GM15510 (cell line): ENCODE results near the gene SOX1.

ENCODE experiments used
- POLR2A ChIP-seq: IDR thresholded peaks from 3 replicates; pipeline ENCODE4 v1.6.1; 2011; ENCODE audit warnings: borderline replicate concordance; ENCODE audit not compliant: insufficient read length; ENCODE audit errors: extremely low read depth

Gene SOX1

GRCh38 chr13:112106478-112107141 is 39.7 kb downstream of the SOX1 start:
- TF ChIP-seq POLR2A: no peak

GRCh38 chr13:112107289-112107688 is 40.3 kb downstream of the SOX1 start:
- TF ChIP-seq POLR2A: no peak

DNA sequence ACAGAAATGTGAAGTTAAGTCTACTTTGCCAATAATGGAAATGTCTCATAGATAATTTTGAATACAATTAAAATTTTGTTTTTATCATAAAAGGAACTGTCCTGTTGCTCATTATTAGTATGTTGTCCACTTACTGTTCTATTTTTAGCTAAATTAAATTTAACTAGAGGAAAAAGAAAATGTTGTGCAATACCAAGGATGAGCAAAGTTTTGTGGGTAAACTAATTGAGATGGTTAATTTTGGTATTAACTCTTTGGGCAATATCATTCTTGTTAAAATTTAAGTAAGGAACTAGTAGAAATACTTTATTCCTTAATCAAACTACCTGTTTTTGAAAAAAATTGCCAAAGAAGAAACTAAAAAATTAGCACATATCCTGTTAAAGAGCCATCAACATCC is 43.5 kb downstream of the SOX1 start:
- TF ChIP-seq POLR2A: no peak

GRCh38 chr13:112111239-112111857 is 44.4 kb downstream of the SOX1 start:
- no peak for TF ChIP-seq POLR2A

DNA sequence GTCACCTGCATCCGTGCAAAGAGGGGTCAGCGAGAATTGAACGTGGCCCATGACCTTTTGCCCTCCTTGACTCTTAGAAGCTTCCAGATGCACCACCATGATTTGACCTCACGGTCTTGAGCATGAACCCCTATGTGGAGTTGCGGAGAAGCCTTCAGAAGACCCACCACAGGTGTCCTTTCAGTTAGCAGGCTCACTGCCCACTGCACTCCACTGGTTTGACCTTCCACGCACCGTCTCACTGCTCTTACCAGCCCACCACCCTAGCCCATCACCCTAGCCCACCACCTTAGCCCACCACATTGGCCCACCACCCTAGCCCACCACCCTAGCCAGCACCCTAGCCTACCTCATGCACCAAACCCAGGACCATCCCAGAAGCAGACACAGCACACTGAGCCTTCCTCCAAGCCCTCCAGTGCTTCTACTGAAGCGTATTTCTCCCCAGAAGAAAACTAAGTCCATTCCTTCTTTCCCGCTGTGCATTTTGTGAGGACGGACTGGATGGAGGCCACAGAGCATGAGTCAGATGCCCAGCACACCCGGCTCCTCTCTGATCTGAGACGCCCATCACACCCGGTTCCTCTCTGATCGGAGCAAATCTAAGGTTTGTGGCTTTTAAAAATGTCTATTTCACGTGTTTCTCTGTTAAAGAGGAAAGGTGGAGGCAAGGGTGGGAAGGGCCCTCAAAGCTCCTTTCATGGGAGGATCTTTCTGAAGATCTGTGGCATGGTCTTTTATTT is 45.8 kb downstream of the SOX1 start:
- TF ChIP-seq POLR2A: no peak

- no peak for TF ChIP-seq POLR2A
Measured at GRCh38 chr13:112113348-112113747, 46.4 kb downstream of the SOX1 start.

DNA sequence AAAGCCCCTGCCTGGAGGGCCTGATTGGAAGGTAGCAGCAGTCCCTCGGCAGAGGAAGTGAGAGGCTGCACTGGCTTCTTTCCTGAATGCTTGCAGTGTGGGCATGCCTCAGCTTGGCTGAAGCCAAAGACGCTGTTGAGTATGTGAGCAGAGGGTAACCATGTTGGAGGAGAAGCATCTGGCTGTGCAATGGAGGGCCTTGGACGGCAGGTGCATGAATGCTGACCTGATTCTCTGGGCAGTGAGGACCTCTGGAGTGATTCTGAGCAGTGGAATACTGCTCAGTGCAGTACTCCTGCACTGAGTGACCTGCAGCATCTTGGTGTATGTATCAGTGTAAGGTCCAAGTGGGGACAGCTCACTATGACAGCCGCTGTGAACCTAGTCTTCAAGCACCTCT is 46.9 kb downstream of the SOX1 start:
- no peak for TF ChIP-seq POLR2A

GRCh38 chr13:112114391-112114790 is 47.4 kb downstream of the SOX1 start:
- no peak for TF ChIP-seq POLR2A

DNA sequence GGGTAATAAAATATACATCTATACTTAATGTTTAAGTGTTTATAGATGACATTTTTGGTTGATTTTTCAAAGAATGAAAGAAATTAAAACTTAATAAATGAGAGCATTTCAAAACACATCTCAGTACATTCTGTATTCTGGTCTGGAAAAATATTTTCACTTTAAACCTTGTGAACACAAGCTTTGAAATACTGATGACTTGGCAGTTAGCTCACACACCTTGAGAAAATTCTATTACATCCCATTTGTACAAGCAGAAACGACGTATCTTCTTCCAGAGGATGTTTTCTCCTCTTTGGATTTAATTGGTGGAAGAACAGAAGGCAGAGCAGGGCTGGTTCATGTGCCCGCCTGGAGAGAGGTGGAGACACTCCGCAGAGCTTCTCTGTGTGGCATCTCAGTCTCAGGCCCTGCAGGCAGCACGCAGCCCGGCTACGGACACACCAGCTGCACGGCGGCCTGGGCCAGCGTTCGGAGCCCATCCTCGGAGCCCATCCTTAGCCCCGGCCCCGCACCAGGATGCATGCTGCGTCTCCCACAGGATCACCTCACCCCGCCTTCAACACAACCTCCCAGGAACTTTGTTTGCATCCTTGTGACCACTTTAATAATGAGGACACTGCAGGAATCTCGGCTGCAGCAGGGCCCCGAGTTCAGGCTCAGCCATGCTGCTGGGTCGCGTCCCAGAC is 48.6 kb downstream of the SOX1 start:
- TF ChIP-seq POLR2A: no peak

DNA sequence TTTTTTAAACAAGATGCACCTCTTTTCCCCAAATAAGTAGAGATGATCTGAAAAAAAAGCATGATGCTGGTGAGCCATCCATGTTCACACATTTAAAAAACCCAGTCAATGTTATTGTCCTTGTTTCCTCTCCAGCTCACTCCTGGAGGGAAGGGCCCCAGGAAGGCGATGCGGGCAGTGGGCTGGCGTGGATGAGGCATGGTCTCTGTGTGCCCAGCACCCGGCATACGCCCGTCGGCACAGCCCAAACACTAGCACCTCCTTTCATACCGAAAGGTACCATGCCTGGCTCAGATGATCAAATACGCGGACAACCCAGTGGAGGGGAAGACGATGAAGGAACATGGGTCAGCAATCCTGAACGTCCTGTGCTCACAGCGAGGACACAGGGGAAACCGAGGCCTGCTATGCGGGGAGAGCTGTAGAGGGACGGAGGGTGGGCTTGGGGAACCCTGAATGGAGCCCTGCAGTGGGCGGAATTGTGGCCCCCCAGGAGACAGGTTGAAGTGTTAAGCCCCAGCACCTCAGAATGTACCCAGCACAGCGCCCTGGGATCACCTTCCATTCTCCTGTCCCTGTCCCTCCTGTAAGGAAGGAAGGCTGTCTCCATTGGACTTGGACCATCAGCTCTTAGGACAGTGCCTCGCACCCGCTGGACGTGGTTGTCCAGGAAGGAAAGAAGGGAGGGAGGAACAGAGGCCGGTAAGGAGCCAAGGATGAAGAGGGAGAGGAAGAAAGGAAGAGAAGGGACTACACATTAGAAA is 49.4 kb downstream of the SOX1 start:
- no peak for TF ChIP-seq POLR2A

DNA sequence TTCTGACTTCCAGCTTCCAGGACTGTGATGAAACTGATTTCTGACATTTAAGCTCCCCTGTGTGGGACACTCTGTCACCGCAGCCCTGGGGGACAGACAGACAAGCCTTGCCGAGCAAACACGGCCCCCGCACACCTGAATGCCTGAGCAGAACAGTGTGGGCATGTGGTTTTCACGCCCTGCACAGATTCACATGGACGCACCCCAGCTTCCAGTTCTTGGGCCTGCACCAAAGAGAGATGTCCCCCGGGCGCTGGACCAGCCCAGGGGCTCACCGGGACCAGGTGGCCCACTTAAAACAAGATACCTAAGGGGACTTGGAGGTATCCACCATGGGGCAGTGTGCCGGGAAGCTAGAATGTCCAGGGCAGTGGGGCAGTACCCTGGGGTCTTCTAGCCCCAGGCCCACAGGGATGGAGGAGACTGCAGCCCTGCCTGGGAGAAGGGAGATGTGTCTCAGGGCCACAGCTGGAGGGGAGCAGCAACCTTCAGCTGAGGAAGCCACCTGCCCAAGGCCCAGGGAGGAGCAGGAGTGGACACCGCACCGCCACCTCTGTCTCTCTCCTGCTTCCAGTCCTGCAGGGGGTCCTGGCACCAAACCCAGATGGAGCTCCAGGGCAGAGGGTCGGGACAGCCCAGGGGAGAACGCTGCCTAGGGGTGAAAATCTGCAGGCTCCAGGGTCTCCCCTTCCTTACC is 50.5 kb downstream of the SOX1 start:
- no peak for TF ChIP-seq POLR2A

DNA sequence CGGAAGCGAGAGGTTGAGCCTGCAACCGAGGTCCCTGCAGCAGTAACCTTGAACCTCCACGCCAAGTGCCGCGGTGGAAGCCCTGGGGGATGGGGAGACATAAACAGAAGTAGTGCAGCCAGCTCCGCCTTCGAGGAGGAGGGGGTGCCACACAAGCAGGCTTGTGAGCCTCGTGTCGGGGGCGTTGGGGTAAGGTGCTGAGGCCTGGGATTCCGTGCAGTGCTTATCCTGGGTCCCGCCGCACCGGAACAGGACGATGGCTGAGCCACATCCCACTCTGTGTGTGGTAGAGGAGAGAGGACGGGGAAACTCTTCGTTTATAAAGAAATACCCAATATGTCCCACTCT is 51.0 kb downstream of the SOX1 start:
- no peak for TF ChIP-seq POLR2A

DNA sequence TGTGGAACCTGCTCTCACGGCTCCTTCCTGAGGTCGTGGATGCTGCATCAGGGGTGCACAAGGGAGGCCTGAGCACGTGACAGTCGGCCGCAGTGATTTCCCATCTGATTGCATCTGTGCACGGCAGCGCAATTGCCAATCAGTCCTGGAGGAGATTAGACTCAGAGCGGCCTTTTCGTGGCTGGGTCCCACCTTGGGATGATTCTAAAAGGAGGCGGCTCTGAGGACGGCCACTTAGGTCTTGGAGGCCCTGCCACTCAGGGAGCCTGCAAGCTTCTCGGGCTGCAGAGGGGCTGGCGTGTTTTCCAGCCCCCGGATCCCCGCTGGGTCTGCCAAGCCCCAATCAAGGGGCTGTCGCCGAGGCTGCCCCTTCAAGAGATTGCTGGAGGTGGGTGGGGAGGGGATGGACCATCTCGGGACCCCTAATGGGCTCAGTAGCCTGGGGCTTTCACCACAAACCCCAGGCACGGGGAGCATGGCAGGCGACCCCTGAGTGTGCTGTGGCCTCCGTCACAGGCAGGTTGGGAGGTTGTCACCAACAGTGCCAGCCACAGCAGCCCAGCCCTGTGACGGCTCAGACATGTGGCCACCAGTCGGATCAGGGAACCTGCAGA is 51.6 kb downstream of the SOX1 start:
- no peak for TF ChIP-seq POLR2A
